HG03045 (cell line): Measurements from ENCODE around the gene CMTM3.
"Not testable (repeated sequence)": the region's sequence is repeated elsewhere in the genome, so short reads cannot be mapped to it uniquely, and the experiment has no call there.

Experiments
- ATAC-seq: cut with Tn5 transposase; IDR thresholded peaks from one replicate; pipeline ENCODE4 v1.9.1; 2021; ENCODE audit warnings: mild to moderate bottlenecking, moderate library complexity; ENCODE audit not compliant: unreplicated experiment

The CMTM3 gene

DNA sequence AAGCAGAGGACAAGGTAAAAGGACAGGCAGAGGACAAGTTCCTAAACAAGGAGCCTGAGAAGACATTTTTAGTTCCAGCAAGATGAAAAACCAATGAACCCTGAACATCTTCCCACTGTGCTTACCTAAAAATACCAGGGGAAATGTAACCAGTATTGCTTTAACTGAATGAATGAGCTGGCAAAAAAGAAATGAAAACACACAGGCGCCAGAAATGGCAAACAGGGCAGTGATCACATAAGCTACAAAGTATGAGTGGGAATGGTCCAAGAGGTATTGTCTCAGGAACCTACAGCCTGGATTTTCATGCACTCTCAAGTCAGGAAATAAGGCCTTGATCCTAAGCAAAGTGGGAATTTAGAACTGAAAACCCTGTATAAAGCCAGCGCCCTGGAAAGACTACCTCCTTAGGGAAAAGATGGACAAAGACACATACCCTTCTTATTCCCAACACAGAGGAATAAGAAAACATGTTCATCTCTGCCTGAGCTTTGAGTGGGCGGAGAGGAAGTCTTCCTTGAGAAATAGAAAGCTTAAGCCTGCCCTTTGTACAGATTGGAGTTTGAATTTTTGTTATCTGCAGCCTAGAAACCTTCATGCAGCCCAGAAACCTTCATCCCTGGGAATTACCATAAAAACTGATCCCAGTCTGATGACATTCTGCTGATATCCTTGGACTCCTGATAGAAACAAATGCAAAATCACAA, 23.1 kb upstream of the CMTM3 start:
- no peak for ATAC-seq

DNA sequence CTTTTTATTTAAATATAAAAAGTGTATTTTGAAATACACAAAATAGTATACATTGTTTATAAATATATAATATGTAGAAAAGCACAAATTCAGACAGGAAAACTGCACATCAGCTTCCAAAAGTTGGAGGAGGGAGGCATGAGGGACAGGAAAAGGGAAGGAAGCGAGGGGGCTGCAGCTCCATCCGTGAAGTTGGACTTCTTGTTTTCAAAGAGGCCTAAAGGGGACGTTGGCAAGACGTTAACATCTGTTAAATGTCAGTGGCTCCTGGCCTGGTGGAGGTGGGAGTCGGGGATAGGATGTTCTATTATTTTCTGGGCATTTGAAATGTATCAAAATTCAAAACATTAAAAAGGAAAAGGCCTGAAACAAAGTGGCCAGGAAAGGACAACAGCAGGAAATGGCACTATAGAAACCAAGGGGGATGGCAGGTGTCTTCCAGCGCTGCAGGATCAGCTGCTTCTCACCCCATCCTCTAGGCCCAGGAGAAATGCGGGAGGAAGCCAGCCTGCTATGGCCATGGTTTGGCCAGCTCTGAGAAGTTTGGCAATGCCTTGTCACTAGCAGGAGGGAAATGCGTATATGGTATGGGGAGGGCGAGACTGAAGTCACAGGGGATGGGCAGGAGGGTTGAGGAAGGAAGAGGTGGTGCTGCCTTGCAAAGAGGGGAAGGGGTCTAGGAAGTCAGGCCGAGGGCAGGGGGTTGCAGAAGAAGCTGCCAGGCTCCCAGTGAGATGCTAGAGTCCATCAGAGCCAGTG, 18.8 kb upstream of the CMTM3 start:
- ATAC-seq = no peak

DNA sequence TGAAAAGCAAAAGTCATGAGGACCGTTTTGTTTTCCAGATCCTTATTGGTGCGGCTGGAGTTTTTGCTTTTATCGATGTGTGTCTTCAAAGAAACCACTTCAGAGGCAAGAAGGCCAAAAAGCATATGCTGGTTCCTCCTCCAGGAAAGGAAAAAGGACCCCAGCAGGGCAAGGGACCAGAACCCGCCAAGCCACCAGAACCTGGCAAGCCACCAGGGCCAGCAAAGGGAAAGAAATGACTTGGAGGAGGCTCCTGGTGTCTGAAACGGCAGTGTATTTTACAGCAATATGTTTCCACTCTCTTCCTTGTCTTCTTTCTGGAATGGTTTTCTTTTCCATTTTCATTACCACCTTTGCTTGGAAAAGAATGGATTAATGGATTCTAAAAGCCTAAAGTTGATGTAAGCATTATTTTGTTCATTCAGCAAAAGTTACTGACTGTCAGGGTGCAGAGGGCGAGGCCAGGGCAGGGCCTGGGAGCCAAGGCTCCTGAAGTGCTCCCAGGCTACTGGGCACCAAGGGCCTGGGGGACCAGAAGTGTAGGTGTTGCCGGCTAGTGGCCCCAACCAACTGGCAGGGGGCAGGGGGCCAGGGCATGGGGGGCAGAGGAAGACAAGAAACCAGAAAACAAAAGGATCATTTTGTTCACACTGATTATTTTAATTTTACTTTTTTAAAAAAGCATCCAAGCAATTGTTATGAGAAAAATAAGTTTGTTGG, 16.5 kb upstream of the CMTM3 start:
- ATAC-seq = no peak

DNA sequence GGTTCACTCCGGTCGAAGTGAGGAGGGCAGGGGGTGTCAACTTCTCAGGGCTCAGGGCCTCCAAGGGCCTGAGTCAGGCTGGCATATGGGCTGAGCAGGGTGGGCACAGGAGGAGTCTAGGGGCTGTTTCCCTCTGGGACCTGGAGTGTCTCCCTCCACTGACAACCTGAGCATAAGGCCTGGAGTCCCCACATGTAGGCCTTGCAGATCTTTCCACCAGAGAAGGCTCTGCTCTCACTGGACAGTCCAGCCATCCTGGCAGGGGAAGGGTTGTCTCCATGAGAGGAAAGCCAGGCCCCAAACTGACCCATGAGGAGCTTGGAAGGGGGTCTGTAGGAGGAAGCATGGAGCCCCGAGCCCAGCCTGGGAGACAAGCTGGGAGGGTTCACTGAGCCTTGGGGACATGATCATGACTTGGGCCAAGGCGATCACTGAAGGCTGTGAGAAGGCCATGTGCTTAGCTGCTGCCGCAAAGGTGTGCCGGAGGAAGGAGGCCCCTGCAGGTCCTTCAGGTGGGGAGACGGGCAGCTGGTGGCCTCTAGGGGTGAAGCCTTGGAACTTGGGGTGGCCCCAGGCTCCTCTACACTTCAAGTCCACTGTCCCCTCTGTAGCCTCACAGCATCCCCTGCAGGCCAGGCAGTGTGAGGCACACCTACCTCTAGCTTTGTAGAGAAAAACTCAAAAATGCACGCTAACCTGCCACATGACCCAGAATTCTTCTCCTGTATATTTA, 15.4 kb upstream of the CMTM3 start:
- no peak for ATAC-seq

DNA sequence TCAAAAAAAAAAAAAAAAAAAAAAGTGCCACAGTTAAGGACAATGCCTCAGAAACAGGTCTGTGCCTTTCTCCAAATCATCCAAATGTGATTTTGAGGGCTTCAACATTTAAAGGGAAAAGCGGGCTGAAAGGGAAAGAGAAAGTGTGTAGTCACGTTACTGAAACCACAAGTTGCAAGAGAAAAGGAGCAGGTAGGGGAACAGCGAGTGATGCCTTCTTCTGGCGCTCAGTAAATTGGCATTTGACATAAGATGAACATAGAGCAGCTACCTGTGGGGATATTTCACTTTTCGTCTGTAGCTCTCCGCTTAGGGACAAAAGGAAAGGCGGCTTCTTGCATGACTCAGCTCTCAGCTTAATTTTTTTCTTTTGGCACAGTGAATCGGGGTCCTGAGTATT, 14.2 kb upstream of the CMTM3 start:
- ATAC-seq = no peak

DNA sequence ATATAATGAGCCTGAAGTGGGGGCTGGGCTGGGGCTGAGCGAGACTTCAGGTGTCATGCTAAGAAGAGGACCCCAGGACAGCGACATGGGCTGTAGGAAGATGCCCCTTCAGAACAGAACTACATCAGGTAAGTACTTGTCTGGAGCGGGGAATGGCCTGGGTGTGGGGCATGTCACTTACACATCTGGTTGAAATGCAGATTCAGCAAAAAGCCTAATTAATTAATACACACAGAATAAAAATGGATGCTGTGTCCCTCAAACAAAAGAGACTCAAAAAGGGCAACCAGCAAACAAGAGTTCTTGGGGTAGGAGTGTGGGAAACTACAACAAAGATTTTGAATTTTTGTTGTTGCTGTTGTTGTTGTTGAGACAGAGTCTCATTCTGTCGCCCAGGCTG, 13.5 kb upstream of the CMTM3 start:
- ATAC-seq = no peak

DNA sequence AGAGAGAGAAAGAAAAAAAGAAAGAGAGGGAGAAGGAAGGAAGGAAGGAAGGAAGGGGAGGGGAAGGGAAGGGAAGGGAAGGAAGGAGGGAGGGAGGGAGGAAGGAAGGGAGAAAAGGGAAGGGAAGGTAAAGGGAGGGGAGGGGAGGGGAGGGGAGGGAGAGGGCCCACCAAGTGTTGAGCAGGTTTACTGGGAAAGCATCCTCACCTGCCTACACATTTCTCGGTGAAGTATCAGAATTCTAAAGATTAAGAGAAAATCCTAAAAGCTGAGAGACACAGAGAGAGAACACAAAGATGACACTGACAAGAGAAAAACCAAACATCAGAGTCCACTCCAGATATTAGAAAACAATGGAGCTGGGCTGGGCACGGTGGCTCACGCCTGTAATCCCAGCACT, 12.3 kb upstream of the CMTM3 start:
- no peak for ATAC-seq

DNA sequence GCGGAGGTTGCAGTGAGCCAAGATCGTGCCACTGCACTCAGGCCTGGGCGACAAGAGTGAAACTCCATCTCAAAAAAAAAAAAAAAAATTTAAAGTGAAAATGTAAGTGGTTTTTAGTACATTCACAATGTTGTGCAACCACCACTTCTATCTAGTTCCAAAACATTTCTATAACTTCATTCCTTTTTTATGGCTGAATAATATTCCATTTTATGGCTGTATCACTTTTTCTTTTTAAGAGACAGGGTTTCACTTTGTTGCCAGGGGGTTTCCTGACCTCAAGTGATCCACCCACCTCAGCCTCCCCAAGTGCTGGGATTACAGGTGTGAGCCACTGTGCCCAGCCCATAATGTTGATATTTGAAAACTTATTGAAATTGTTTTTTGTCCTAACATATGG, 11.7 kb upstream of the CMTM3 start:
- no peak for ATAC-seq

DNA sequence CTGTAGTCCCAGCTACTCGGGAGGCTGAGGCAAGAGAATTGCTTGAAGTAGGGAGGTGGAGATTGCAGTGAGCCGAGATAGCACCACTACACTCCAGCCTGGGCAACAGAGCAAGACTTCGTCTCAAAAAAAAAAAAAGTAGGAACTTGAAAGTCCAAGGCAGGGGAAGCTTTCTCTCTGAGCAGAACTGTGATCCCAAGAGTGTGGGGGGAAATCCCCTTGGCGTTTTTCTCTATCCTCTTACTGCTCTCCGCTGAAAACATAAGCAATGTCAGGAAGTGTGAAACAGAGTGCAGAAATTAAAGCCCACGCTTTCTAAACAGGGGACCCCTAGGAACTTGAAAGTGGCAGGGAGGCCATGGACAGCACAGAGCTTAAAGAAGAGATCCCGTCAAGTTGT, 9.8 kb upstream of the CMTM3 start:
- ATAC-seq = no peak

DNA sequence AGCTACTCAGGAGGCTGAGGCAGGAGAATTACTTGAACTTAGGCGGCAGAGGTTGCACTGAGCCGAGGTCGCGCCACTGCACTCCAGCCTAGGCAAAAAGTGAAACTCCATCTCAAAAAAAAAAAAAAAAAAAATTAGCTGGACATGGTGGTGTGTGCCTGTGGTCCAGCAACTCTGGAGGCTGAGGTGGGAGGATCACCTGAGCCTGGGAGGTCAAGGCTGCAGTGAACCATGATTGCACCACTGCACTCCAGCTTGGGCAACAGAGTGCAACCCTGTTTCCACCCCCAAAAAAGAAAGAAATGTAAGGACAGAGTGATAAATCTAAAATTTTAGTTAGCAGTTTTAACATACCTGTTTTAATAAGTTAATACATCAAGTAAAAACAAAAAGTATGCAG, 7.9 kb upstream of the CMTM3 start:
- ATAC-seq = not testable (repeated sequence)

DNA sequence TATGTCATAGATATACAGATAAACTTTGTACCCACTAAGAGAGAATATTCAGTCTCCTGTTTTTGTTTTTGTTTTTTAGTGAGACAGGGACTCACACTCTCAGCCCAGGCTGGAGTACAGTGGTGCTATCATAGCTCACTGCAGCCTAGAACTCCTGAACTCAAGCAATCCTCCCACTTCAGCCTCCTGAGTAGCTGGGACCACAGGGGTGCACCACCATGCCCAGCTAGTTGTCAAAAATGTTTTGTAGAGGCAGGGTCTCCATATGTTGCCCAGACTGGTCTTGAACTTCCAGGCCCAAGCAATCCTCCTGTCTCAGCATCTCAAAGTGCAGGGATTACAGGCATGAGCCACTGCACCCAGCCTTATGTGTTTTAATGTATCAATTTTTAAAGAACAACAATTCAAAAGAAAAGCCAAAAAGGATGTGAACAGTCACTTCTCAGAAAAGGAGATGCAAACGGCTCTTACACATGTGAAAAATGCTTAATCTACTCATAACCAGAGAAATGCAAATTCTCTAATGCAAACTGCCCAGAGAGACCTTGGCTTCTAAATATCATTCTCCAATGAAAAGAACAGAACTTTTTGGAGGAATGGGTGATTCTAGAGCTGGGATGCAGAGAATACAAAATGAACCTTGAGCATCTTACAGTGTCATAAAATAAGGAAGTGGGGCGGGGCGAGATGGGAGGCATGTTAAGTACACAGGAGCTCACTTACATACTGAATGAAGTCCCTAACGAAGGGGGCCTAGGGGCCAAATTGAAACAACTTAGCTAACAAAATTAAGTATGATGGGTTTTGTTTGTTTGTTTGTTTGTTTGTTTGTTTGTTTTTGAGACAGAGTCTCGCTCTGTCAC, 7.3 kb upstream of the CMTM3 start:
- ATAC-seq = no peak

DNA sequence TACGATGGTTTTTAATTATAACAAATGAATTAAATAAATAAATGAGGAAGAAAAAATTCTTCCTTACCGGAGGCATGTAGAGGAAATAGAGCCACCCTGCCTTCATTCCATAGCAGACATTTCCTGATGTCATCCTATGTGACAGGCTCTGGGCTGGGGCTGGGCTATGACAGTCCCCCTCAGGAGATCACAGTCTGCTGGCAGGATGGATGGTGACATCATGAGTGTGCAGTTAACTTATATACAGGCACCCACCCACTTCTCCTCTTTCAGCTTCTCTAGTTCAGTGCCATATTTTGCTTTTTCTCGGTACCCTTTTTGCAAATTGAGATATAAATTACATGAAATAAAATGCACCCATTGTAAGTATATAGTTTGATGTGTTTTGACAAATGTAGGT, 6.4 kb upstream of the CMTM3 start:
- ATAC-seq = no peak

DNA sequence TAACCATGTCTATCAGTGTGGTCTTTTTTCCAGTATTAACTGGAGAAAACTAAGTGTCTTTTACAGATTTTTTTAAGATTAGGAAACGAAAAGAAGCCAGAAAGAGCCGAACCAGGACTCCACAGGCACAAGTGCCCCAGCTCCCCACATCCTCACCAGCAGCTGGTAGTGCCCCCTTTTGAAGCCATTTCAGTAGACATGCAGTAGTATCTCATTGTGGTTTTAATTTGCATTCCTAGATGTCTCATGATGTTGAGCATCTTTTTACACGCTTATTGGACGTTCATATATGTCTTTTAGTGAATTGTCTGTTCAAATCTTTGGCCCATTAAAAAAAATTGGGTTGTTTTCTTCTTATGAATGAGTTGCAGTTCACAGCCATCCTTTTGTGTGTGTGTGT, 4.8 kb upstream of the CMTM3 start:
- no peak for ATAC-seq

DNA sequence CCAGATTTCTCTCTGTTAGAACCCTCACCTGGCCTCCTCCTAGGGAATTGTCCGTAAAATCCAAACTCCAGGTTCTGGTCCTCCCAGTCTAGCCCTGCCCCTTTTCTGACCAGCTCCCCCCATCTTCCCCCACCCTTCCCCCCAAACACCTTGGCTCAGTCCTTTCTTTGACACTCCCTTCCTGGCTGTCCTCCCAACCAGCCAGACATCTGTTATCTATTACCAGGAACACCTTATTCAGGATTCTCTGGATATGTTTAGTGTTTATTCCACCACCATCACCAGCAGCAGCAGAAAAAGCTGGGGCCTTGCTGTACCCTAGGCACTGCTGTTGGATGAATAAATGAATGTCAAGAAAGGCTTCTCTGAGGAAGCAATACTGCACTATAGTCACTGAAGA, 4.0 kb upstream of the CMTM3 start:
- no peak for ATAC-seq

DNA sequence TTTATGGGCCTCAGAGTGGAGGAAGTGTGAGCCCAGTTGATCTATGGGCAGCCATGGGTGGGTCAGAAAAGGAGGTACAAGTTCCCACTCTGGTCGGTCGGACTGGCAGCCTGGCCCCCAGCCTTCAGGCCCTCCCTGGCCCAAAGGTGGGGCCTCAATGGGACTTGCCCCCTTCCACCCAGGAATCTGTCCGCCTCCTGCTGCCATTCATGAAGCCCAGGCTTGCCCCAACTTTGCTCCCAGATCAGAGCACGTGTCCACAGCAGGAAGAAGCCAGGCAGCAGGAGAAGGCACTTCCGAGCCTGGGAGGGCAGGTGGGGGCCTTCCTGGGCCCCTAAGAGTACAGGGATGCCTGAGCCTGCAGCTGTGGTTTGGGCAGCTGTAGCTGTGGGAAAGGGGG, 3.0 kb upstream of the CMTM3 start:
- no peak for ATAC-seq

DNA sequence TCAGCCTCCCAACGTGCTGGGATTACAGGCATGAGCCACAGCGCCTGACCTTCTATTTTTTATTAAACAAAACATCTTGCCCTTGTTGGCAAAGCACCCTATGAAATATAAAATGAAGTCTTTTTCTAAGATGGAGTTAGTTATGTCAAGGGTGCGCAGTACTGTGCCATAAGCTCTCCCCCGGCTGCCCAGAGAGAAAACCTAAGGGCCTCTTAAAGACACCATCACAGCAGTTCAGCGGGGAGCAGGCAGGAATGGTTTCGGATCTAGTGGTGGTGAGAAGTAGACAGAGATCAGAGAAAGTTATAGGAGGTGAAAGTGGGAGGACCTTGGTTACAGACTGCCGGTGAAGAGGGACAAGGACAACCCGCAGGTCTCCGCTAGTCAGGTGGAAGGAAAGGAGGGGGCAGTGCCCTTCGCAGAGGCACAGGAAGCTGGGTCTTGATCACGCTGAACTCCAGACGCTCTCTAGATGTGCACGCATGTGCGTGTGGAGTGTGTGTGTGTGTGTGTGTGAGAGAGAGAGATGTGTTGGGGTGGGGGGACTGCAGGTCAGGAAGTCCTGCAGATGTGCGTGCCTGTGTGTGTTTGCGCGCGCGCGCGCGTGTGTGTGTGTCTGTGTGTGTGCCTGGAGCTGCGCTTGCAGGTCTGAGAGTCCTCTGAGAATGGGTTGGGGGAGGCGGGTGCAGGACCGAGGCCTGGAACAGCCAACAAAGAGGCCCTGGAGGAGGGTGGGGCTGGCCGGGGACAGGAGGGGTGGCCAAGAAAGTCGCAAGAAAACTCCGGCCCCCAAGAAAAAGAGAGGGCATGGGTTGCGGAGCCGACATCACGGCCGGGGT, 748 bp upstream of the CMTM3 start:
- no peak for ATAC-seq

DNA sequence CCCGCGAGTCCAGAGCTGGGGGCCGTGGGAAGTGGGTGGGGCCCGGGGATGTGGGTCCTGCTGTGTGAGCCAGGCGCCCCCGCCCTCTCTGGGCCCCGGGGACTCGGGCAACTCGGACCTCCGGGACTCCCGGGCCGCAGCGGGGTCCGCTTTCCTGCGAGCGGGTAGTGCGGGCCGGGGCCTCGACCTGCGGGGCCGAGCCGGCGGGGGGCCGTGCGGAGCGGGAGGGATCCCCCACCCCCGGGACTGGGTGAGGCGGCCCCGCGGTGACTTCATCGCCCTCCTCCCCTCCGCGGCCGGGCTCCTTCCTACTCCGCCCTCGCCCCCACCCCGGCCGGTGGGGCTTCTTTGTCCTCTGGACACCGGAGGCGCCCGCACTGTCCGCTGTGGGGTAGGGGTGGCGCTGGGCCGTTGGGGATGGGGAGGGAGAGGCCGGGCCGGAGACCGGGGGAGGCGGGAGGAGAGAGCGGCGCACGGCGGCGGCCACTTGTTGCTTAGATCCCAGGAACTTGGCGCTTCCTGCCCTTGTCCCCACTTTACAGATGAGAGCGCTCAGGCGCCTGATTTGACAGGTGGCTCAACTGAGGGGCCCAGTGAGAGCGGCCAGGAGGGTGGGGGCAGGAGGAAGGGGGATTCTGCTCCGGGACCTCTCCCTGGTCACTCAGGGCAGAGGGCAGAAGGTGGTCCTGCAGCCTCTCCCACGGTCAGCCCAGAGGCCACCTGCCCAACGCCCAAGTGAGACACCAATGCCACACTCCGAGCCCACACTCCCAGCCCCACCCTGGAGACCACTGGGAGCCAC, 874 bp downstream of the CMTM3 start:
- peak; percentile 14 for ATAC-seq

DNA sequence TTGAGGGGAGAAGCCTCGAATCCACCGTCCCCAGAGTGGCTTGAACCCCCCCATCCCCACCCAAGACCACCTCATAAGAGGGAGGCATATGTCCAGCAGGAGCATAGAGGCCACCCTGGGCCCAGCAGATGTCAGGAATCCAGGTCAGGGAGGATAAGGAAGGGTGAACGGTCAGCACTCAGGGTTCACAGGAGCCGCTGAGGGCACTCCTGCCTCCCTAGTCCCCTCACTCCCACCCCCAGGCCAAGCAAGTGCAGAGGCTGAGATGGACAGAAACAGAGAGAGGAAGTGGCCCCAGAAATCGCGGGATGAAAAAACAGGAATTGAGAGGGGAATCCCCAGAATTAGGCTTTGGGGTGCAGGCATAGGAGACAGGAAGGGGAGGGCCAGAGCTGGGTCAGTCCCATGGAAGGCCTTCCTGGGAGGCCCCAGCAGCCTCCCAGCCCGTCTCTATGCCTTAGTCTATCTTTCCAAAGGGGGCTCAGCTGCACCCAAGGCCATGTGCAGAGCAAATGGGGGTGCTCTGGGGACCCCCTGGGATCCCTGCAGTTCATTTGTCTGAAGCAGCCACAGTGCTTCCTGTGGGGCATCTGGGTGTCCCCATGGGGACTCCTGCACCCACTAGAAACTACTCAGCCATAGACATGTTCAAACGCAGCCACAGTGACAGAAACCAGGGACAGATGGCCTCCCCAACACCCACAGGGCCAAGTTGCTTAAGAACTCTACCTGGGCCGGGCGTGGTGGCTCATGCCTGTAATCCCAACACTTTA, 1.7 kb downstream of the CMTM3 start:
- ATAC-seq = peak; percentile 37
